WERI-Rb-1 (cell line): ENCODE measurements around the gene METTL15.
A peak's percentile ranks its signal among the peaks of the same experiment; 100 is the strongest.

Experiments used
- DNase-seq: peaks from one replicate; pipeline ENCODE4 v3.0.0-alpha.2; 2020
- H3K27ac ChIP-seq: fragments of 250-450 bp; sonication (Bioruptor Pico); 2 replicates; pipeline ENCODE4 v1.5.1; 2020; ENCODE audit warnings: mild to moderate bottlenecking, moderate library complexity
- H3K27me3 ChIP-seq: fragments of 250-450 bp; sonication (Bioruptor Pico); 2 replicates; pipeline ENCODE4 v1.5.1; 2021; ENCODE audit warnings: mild to moderate bottlenecking, low read depth, moderate library complexity; ENCODE audit not compliant: insufficient read depth, severe bottlenecking
- H3K36me3 ChIP-seq: fragments of 250-450 bp; sonication (Bioruptor Pico); 2 replicates; pipeline ENCODE4 v1.5.1; 2020; ENCODE audit warnings: mild to moderate bottlenecking, moderate library complexity
- H3K4me3 ChIP-seq: 2 replicates; pipeline ENCODE4 v1.5.1; 2011; ENCODE audit warnings: low read depth, mild to moderate bottlenecking, control low read depth, low read length
- H3K9me3 ChIP-seq: fragments of 250-450 bp; sonication (Bioruptor Pico); 2 replicates; pipeline ENCODE4 v1.5.1; 2021; ENCODE audit warnings: mild to moderate bottlenecking, moderate library complexity; ENCODE audit not compliant: severe bottlenecking
- TF ChIP-seq, protein P1 (sequence below): IDR thresholded peaks from 2 replicates; pipeline ENCODE4 v1.5.1; 2011; ENCODE audit warnings: low read depth, mild to moderate bottlenecking, control low read depth, inconsistent platforms, low read length

METTL15 gene, protein sequence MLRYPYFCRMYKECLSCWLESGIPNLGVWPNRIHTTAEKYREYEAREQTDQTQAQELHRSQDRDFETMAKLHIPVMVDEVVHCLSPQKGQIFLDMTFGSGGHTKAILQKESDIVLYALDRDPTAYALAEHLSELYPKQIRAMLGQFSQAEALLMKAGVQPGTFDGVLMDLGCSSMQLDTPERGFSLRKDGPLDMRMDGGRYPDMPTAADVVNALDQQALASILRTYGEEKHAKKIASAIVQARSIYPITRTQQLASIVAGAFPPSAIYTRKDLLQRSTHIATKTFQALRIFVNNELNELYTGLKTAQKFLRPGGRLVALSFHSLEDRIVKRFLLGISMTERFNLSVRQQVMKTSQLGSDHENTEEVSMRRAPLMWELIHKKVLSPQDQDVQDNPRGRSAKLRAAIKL

DNA sequence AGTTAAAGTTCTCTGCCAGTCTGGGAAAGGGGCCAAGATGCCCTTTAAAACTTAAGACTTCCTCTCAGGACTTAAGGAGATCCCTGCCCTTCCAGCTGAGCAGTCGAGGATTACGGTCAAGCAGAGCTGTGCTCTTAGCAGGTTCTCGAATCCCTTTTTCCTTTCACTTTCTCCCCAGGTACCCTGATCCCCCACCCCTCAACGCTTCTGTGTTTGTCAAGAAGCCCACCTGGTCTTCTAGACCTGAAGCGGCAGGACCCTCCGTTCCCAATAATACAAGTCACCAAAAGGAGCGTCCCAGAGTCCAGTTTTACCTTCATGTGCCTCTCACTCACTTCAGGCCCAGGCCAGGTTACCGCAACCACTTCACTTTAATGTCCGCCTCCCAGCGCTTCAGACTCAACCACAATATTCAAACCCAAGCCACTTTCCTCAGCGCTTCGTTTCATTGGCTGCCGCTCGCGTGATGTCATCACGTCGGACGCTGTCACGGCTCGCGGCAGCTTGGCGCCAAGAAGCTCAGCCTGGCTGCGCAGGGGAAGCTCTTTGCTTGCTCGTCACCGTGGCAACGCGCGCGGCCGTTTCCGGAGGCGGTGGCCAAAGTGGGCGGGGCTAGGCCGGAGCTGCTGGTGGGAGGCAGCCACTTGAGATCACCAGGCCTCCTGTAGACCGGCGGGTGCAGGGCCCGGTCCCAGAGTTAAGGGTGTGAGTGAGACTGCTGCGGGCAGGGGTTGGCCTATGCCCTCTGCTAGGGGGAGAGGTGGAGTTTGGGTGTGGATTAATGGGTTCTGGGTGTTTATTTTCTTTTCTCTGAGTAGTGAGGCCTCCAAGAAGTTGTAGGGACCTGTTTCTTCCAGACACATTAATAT, at the start of gene METTL15, which contains the start of gene KIF18A:
Gene METTL15 (plus strand): TSS at position 639 of the 869 bp plus-strand sequence. CDS start 4,947 bp downstream, outside the sequence.
Gene KIF18A (minus strand): TSS at position 407 of the 869 bp plus-strand sequence. CDS start 10,209 bp downstream, outside the sequence.
- Histone ChIP-seq H3K27ac (peak within 1 kb of the TSS; percentile 88), H3K27me3 (no peaks in the 10 kb centered on the region), H3K4me3 (peak within 1 kb of the TSS; percentile 66), H3K9me3 (no peaks in the 10 kb centered on the region), H3K36me3 (no peaks in the 10 kb centered on the region)
- DNase-seq: peak; percentile 99
- TF ChIP-seq, protein P1, sequence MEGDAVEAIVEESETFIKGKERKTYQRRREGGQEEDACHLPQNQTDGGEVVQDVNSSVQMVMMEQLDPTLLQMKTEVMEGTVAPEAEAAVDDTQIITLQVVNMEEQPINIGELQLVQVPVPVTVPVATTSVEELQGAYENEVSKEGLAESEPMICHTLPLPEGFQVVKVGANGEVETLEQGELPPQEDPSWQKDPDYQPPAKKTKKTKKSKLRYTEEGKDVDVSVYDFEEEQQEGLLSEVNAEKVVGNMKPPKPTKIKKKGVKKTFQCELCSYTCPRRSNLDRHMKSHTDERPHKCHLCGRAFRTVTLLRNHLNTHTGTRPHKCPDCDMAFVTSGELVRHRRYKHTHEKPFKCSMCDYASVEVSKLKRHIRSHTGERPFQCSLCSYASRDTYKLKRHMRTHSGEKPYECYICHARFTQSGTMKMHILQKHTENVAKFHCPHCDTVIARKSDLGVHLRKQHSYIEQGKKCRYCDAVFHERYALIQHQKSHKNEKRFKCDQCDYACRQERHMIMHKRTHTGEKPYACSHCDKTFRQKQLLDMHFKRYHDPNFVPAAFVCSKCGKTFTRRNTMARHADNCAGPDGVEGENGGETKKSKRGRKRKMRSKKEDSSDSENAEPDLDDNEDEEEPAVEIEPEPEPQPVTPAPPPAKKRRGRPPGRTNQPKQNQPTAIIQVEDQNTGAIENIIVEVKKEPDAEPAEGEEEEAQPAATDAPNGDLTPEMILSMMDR: no peak

DNA sequence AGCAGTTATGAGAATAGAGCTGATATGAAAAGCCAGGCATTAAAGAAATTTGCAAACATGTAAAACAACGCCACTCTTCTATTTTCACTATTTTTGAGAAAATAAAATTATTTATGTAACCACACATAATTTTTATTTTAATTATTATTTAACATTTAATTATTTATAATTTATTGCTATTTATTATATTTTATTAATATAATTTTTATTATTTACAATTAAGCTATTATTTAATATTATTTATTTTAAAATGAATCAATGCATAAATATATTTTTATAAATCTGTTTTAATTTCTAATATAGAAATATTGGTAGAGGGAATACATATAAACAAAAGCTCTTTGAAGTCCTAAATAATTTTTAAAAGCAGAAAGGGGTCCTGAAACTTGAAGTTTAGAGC, 36.9 kb upstream of the METTL15 start:
- TF ChIP-seq, protein P1: no peak
- no peaks in the 10 kb centered on the region for H3K36me3 ChIP-seq

DNA sequence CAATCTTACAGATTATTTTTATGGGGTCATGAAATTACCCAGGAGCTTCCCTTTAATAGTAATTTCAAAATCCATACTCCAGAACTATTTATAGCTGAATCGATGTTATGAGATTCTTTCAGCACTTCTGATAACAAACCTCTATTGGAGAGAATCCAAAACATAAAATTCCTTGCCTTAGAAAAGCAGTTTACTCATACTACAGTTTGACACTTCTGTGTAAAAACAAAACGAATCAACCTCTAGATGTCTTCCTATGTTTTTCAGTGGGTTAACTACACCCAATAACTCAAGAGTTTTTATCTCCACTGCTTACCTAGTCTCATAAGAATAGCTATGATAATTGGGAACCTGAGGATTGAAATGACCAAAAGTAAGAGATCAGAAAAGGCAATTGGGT, 35.9 kb upstream of the METTL15 start:
- TF ChIP-seq, protein P1: no peak
- no peak for DNase-seq
- Histone ChIP-seq H3K27me3 (no peaks in the 10 kb centered on the region), H3K9me3 (no peaks in the 10 kb centered on the region), H3K36me3 (no peaks in the 10 kb centered on the region), H3K4me3 (no peak overlapping the region), H3K27ac (no peak overlapping the region)

More for the DNA sequence above, 36.9 kb upstream of the METTL15 start:
- Histone ChIP-seq H3K27ac (no peak overlapping the region), H3K9me3 (no peaks in the 10 kb centered on the region), H3K4me3 (no peak overlapping the region), H3K27me3 (no peaks in the 10 kb centered on the region)
- DNase-seq: no peak

DNA sequence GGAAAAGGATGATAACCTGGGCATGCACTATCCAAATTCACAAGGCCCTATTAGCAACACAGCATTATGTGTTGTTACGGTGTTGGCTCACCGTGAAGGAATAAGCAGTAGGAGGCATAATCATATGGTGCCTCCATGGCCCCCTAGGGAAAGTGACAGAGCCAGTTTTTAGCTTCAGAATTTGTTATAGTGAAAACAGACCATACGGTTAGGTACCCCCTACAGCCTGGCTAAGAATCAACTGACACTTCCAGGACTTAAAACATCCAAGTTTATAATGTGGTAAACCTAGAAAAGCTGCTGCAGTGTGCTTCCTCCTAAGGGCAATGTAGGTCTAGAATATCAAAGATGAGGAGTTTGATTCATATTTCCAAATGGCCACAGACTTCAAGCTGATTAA, 30.7 kb upstream of the METTL15 start:
- H3K36me3 ChIP-seq: peaks cover 4% of the 10 kb centered on the region; the same call in 1 of the 2 replicates
- no peak for DNase-seq
- no peak overlapping the region for H3K4me3 ChIP-seq
- H3K27me3 ChIP-seq: no peaks in the 10 kb centered on the region
- no peak overlapping the region for H3K27ac ChIP-seq
- TF ChIP-seq, protein P1: no peak
- no peaks in the 10 kb centered on the region for H3K9me3 ChIP-seq

DNA sequence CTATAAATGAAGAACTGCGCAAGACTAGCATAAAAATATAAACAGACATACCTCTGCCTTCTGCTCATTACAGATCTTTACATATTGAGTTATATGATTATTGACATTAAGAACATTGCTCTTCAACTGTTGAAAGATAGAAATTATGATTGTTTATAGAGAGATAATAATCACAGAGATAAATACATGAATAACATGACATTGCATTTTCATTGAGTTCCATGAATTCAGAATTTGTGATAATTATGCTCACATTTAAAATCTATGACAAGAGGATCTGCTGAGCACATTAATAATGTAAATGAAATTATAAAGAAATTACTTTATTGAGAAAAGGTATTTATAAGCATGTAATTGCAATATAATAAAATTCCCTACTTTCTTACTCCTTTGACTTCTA, 25.1 kb upstream of the METTL15 start:
- H3K4me3 ChIP-seq: no peak overlapping the region
- H3K27ac ChIP-seq: no peak overlapping the region
- no peak for DNase-seq
- no peaks in the 10 kb centered on the region for H3K27me3 ChIP-seq
- no peaks in the 10 kb centered on the region for H3K9me3 ChIP-seq
- TF ChIP-seq, protein P1: no peak
- peaks cover 10% of the 10 kb centered on the region; the same call in 1 of the 2 replicates for H3K36me3 ChIP-seq
